ENCODE data around the gene TBX21.

GRCh38 chr17:47791025-47791424 lies 58.0 kb downstream of the TBX21 start:
- TF ChIP-seq CTCF (IDR thresholded peaks at IDR 0.05) (no peak), POLR2A (IDR thresholded peaks at IDR 0.05) (no peak), POLR2AphosphoS5 (IDR thresholded peaks at IDR 0.05) (no peak)

All from breast epithelium (tissue), 3 donors.